GM12875 (cell line): Measurements from ENCODE around the gene FNIP2.
"Not testable (repeated sequence)": the region's sequence is repeated elsewhere in the genome, so short reads cannot be mapped to it uniquely, and the experiment has no call there.

ENCODE experiments used
- H3K4me3 ChIP-seq: one replicate; pipeline ENCODE4 v1.5.1; 2011; ENCODE audit warnings: low read depth, low read length, control low read depth
- CTCF ChIP-seq: IDR thresholded peaks from 2 replicates; pipeline ENCODE4 v1.5.1; 2011; ENCODE audit warnings: low read depth, mild to moderate bottlenecking, control low read depth, inconsistent platforms, low read length, moderate library complexity, borderline replicate concordance; ENCODE audit not compliant: insufficient read depth

The FNIP2 gene

GRCh38 chr4:158884280-158884679, 115.5 kb downstream of the FNIP2 start:
- H3K4me3 ChIP-seq, result no peak overlapping the region
- no peak for TF ChIP-seq CTCF

GRCh38 chr4:158885564-158885963, 116.7 kb downstream of the FNIP2 start:
- no peak for TF ChIP-seq CTCF
- no peak overlapping the region for H3K4me3 ChIP-seq

- TF ChIP-seq CTCF, result no peak
- H3K4me3 ChIP-seq, result no peak overlapping the region
These were observed 121.5 kb downstream of the FNIP2 start for GRCh38 chr4:158890294-158890693.

GRCh38 chr4:158891256-158891655, 122.4 kb downstream of the FNIP2 start:
- no peak overlapping the region for H3K4me3 ChIP-seq
- no peak for TF ChIP-seq CTCF

- no peak overlapping the region for H3K4me3 ChIP-seq
- no peak for TF ChIP-seq CTCF
These were observed 126.0 kb downstream of the FNIP2 start for GRCh38 chr4:158894826-158895225.

- H3K4me3 ChIP-seq, result no peak overlapping the region
- no peak for TF ChIP-seq CTCF
These were observed 127.2 kb downstream of the FNIP2 start for GRCh38 chr4:158895797-158896576.

GRCh38 chr4:158896577-158897238, 127.9 kb downstream of the FNIP2 start:
- H3K4me3 ChIP-seq, result not testable (repeated sequence)

- not testable (repeated sequence) for H3K4me3 ChIP-seq
These were observed 131.6 kb downstream of the FNIP2 start for GRCh38 chr4:158900408-158900807.

GRCh38 chr4:158902280-158903078, 133.7 kb downstream of the FNIP2 start:
- H3K4me3 ChIP-seq, result not testable (repeated sequence)
